ES-I3 (cell line): ENCODE results near the gene PCBP3.
"Not testable (repeated sequence)": the region's sequence is repeated elsewhere in the genome, so short reads cannot be mapped to it uniquely, and the experiment has no call there.

Source experiments
- H3K36me3 ChIP-seq: 2 replicates; pipeline ENCODE4 v1.6.1; 2013; ENCODE audit warnings: mild to moderate bottlenecking, low read length, control low read depth, moderate library complexity; ENCODE audit not compliant: insufficient read depth
- H3K4me1 ChIP-seq: 2 replicates; pipeline ENCODE4 v1.6.1; 2013; ENCODE audit warnings: mild to moderate bottlenecking, control low read depth, low read length; ENCODE audit not compliant: insufficient read depth
- H3K9ac ChIP-seq: 2 replicates; pipeline ENCODE4 v1.6.1; 2013; ENCODE audit warnings: low read depth, mild to moderate bottlenecking, low read length, moderate library complexity
- H3K9me3 ChIP-seq: 2 replicates; pipeline ENCODE4 v1.6.1; 2013; ENCODE audit warnings: mild to moderate bottlenecking, low read length, moderate library complexity; ENCODE audit not compliant: control insufficient read depth, insufficient read depth

Gene PCBP3

GRCh38 chr21:45607909-45608295 lies 35.6 kb upstream of the PCBP3 start:
- Histone ChIP-seq H3K9ac (no peak overlapping the region), H3K4me1 (no peaks in the 10 kb centered on the region), H3K36me3 (no peaks in the 10 kb centered on the region), H3K9me3 (peaks cover 4% of the 10 kb centered on the region; the same call in 1 of the 2 replicates)

- H3K9ac ChIP-seq, H3K36me3 ChIP-seq, H3K9me3 ChIP-seq, H3K4me1 ChIP-seq: not testable (repeated sequence)
Observed at GRCh38 chr21:45608747-45609470, 34.6 kb upstream of the PCBP3 start.

- H3K36me3 ChIP-seq, H3K9me3 ChIP-seq, H3K4me1 ChIP-seq, H3K9ac ChIP-seq: not testable (repeated sequence)
Observed at GRCh38 chr21:45609616-45610015, 33.9 kb upstream of the PCBP3 start.

GRCh38 chr21:45611296-45611695 lies 32.2 kb upstream of the PCBP3 start:
- no peak overlapping the region for H3K9ac ChIP-seq
- H3K9me3 ChIP-seq, result no peaks in the 10 kb centered on the region
- H3K4me1 ChIP-seq, result no peaks in the 10 kb centered on the region
- H3K36me3 ChIP-seq, result no peaks in the 10 kb centered on the region

GRCh38 chr21:45611939-45612664 lies 31.4 kb upstream of the PCBP3 start:
- H3K36me3 ChIP-seq, result no peaks in the 10 kb centered on the region
- H3K9me3 ChIP-seq, result no peaks in the 10 kb centered on the region
- no peaks in the 10 kb centered on the region for H3K4me1 ChIP-seq
- no peak overlapping the region for H3K9ac ChIP-seq

GRCh38 chr21:45612665-45613019 lies 30.9 kb upstream of the PCBP3 start:
- not testable (repeated sequence) for H3K9me3 ChIP-seq, H3K9ac ChIP-seq, H3K4me1 ChIP-seq, H3K36me3 ChIP-seq

GRCh38 chr21:45613396-45613795 lies 30.1 kb upstream of the PCBP3 start:
- Histone ChIP-seq H3K36me3 (no peaks in the 10 kb centered on the region), H3K4me1 (no peaks in the 10 kb centered on the region), H3K9me3 (no peaks in the 10 kb centered on the region), H3K9ac (no peak overlapping the region)

GRCh38 chr21:45613881-45614280 lies 29.6 kb upstream of the PCBP3 start:
- no peaks in the 10 kb centered on the region for H3K36me3 ChIP-seq
- H3K9ac ChIP-seq, result no peak overlapping the region
- H3K9me3 ChIP-seq, result no peaks in the 10 kb centered on the region
- no peaks in the 10 kb centered on the region for H3K4me1 ChIP-seq

- H3K36me3 ChIP-seq, result no peaks in the 10 kb centered on the region
- no peak overlapping the region for H3K9ac ChIP-seq
- no peaks in the 10 kb centered on the region for H3K9me3 ChIP-seq
- H3K4me1 ChIP-seq, result no peaks in the 10 kb centered on the region
Observed at GRCh38 chr21:45615145-45615711, 28.3 kb upstream of the PCBP3 start.

- Histone ChIP-seq H3K9me3 (no peaks in the 10 kb centered on the region), H3K4me1 (no peaks in the 10 kb centered on the region), H3K36me3 (no peaks in the 10 kb centered on the region), H3K9ac (no peak overlapping the region; the same call in 1 of the 2 replicates)
Observed at GRCh38 chr21:45617021-45617921, 26.3 kb upstream of the PCBP3 start.

GRCh38 chr21:45618287-45618686 lies 25.2 kb upstream of the PCBP3 start:
- Histone ChIP-seq H3K36me3 (no peaks in the 10 kb centered on the region), H3K4me1 (no peaks in the 10 kb centered on the region), H3K9me3 (no peaks in the 10 kb centered on the region), H3K9ac (no peak overlapping the region)

GRCh38 chr21:45618846-45619485 lies 24.6 kb upstream of the PCBP3 start:
- H3K9me3 ChIP-seq, result no peaks in the 10 kb centered on the region

GRCh38 chr21:45620201-45620923 lies 23.2 kb upstream of the PCBP3 start:
- no peak overlapping the region for H3K9ac ChIP-seq

More at GRCh38 chr21:45618846-45619485, 24.6 kb upstream of the PCBP3 start:
- no peaks in the 10 kb centered on the region for H3K36me3 ChIP-seq
- H3K9ac ChIP-seq, result no peak overlapping the region
- H3K4me1 ChIP-seq, result no peaks in the 10 kb centered on the region

More at GRCh38 chr21:45620201-45620923, 23.2 kb upstream of the PCBP3 start:
- H3K9me3 ChIP-seq, result no peaks in the 10 kb centered on the region
- H3K4me1 ChIP-seq, result no peaks in the 10 kb centered on the region
- no peaks in the 10 kb centered on the region for H3K36me3 ChIP-seq
